ENCODE measurements around the gene SCO1.

GRCh38 chr17:10737168-10737622, 39.9 kb upstream of the SCO1 start:
- TF ChIP-seq POLR2A (IDR thresholded peaks at IDR 0.05), result no peak
- peak; percentile 52 to 85 (median 77) for TF ChIP-seq CTCF (IDR thresholded peaks at IDR 0.05)
